ENCODE results near the gene GCC2. TPM values are rescaled to one million over a fixed set of nuclear protein-coding genes. Genes with fewer than 3 reads are reported as not detected.
A peak's percentile ranks its signal among the peaks of the same experiment; 100 is the strongest.
"Not testable (repeated sequence)": the region's sequence is repeated elsewhere in the genome, so short reads cannot be mapped to it uniquely, and the experiment has no call there.

Gene GCC2
- total and polyA plus RNA-seq, 2 of the 13 experiments (the other 11 are each of a cell fraction or from before 2014, with no cell fraction given) = 17.6 to 22.5 TPM

DNA sequence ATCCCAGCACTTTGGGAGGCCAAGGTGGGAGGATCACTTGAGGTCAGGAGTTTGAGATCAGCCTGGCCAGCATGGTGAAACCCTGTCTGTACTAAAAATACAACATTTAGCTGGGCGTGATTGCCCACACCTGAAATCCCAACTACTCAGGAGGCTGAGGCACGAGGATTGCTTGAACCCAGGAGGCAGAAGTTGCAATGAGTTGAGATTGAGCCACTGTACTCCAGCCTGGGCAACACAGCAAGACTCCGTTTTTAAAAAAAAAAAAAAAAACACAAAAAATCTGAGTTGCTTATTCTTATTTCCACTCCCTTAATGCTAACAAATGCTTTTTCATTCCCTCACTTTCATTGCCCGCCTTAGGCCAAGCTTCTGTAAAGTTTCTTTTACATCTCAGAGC, 4.5 kb downstream of the GCC2 start:
- H3K27ac ChIP-seq (ENCODE audit: extremely low read length, insufficient read depth, low read length); H2AFZ ChIP-seq (ENCODE audit: low read length); BruUV-seq (replicated peaks); CTCF ChIA-PET (ENCODE audit: low intra/inter-chr PET ratio, low total read pairs); H3K4me2 ChIP-seq (ENCODE audit: low read depth, low read length); in situ Hi-C loops (cut with HindIII; ENCODE audit: extremely low pct_ligation_motif_present, low pct_unique_long_range_greater_than_20kb); H3K9me3 ChIP-seq (ENCODE audit: low read length); DNase-seq (ENCODE audit: low spot score); ATAC-seq; H3K27me3 ChIP-seq (ENCODE audit: control insufficient read depth in 1 of 2, insufficient read depth in 2 of 2, low read length in 2 of 2); H3K4me3 ChIP-seq (replicated peaks in 1 of 3; ENCODE audit: insufficient read depth in 1 of 3, low read depth in 2 of 3, low read length in 3 of 3); FAIRE-seq; H3K9ac ChIP-seq (ENCODE audit: insufficient read depth, low read depth, low read length); intact Hi-C loops (cut with micrococcal nuclease; ENCODE audit: unreplicated experiment); POLR2A ChIA-PET; H4K20me1 ChIP-seq (ENCODE audit: insufficient read depth, low read length): not testable (repeated sequence)
- H3K79me2 ChIP-seq (ENCODE audit: insufficient read depth, low read length) = peaks cover 40% of the 10 kb centered on the region
- H3K36me3 ChIP-seq (replicated peaks in 1 of 2; ENCODE audit: control insufficient read depth in 1 of 2, insufficient read depth in 2 of 2, low read length in 2 of 2) = peaks cover 8 to 67% of the 10 kb centered on the region in 2 experiments; a peak in 4 of 5 replicates
- 97% methylated on average over 4 of the region's 4 CpGs for WGBS (ENCODE audit: low lambda C conversion rate)
- peaks cover 14% of the 10 kb centered on the region for H3K4me1 ChIP-seq (ENCODE audit: insufficient read depth, low read length)
- TF ChIP-seq ZNF121 (CRISPR knock-in tag; IDR thresholded peaks at IDR 0.05) = peak; percentile 61; the same call in 1 of the 2 replicates

DNA sequence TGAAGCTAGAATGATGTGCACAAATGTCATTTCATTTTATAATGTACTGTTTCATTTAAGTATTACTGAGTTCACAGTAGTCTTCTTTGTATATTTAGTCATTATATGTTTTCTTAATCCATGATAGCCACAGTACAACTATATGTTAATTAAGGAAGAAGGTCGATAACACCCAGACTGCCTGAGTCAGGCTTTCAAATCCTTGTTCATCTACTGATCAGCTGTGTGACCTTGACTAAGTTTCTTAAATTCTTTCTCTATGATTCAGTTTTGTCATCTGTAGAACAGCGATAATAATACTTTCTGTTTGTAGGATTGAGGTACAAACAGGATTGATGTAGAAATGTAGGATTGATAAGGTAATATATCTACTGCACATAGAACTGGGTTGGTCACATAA, 5.4 kb downstream of the GCC2 start:
- ChIA-PET POLR2A (no interaction called here), CTCF (ENCODE audit: low intra/inter-chr PET ratio, low total read pairs) (no interaction called here)
- BruUV-seq (replicated peaks) = no TSS peak
- in situ Hi-C loops (cut with HindIII; ENCODE audit: extremely low pct_ligation_motif_present, low pct_unique_long_range_greater_than_20kb) (no loop called here), intact Hi-C loops (cut with micrococcal nuclease; ENCODE audit: unreplicated experiment) (no loop called here)
- Histone ChIP-seq H4K20me1 (ENCODE audit: insufficient read depth, low read length) (no peaks in the 10 kb centered on the region), H2AFZ (ENCODE audit: low read length) (no peak overlapping the region), H3K4me1 (ENCODE audit: insufficient read depth, low read length) (peaks cover 14% of the 10 kb centered on the region), H3K27me3 (ENCODE audit: control insufficient read depth in 1 of 2, insufficient read depth in 2 of 2, low read length in 2 of 2) (no peaks in the 10 kb centered on the region; a peak in 1 of 5 replicates), H3K79me2 (ENCODE audit: insufficient read depth, low read length) (peaks cover 45% of the 10 kb centered on the region), H3K4me3 (replicated peaks in 1 of 3; ENCODE audit: insufficient read depth in 1 of 3, low read depth in 2 of 3, low read length in 3 of 3) (no peak overlapping the region), H3K4me2 (ENCODE audit: low read depth, low read length) (no peak overlapping the region), H3K9ac (ENCODE audit: insufficient read depth, low read depth, low read length) (no peak overlapping the region), H3K36me3 (replicated peaks in 1 of 2; ENCODE audit: control insufficient read depth in 1 of 2, insufficient read depth in 2 of 2, low read length in 2 of 2) (peaks cover 8 to 72% of the 10 kb centered on the region in 2 experiments; a peak in 4 of 5 replicates), H3K9me3 (ENCODE audit: low read length) (no peaks in the 10 kb centered on the region), H3K27ac (ENCODE audit: extremely low read length, insufficient read depth, low read length) (no peak overlapping the region)
- TF ChIP-seq RBFOX2 (IDR thresholded peaks at IDR 0.05; ENCODE audit: low read depth, low read length) = peak; percentile 48; the same call in 1 of the 2 replicates
- TF ChIP-seq ZSCAN31 (CRISPR knock-in tag; IDR thresholded peaks at IDR 0.05; ENCODE audit: low read depth) = no peak
- DNase-seq (ENCODE audit: low spot score) = no peak
- no peak for FAIRE-seq
- WGBS (ENCODE audit: low lambda C conversion rate) = 99% methylated on average over 2 of the region's 2 CpGs
- no peak for ATAC-seq
